Measurements from ENCODE around the gene PRR9. TPM values are rescaled to one million over a fixed set of nuclear protein-coding genes. Genes with fewer than 3 reads are reported as not detected.
"Not testable (repeated sequence)": the region's sequence is repeated elsewhere in the genome, so short reads cannot be mapped to it uniquely, and the experiment has no call there.

The PRR9 gene
- total and polyA plus RNA-seq, 7 experiments from 2014 or later = not detected

DNA sequence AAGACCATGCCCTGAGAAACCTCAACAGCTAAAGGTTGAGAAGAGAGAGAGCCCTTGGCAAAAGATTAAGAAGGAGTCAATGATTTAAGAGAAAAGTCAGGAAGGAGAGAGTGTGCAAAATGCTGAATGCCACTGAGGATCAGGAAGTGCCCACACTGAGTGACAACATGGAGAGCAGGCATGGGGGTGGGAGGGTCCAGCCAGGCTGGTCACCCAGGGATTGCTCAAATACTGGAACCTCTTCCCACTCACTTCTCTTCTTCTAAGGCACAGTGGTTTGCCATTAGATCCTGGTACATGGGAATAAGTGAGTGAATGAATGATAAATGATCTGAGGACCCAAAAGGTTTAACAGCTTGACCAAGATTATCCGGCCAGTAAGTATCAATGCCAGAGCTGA lies 11.1 kb downstream of the PRR9 start:
- ChIA-PET CTCF (no interaction called here), POLR2A (no interaction called here)
- intact Hi-C loops (cut with micrococcal nuclease) = no loop called here
- H3K4me3 ChIP-seq (ENCODE audit: low read length) = no peak overlapping the region
- H3K27me3 ChIP-seq (ENCODE audit: control insufficient read depth in 2 of 2, insufficient read depth in 2 of 2, low read length in 2 of 2) = peaks cover 3 to 4% of the 10 kb centered on the region in 2 donors
- H3K27ac ChIP-seq (ENCODE audit: low read depth, low read length) = no peak overlapping the region
- H3K27ac Mint-ChIP-seq = no peak overlapping the region
- no peaks in the 10 kb centered on the region for H3K9me3 ChIP-seq (ENCODE audit: control insufficient read depth in 2 of 3, low read length in 3 of 3)
- no peaks in the 10 kb centered on the region for H3K4me1 ChIP-seq (ENCODE audit: control insufficient read depth in 2 of 2, insufficient read depth in 2 of 2, low read length in 2 of 2)
- no peaks in the 10 kb centered on the region for H3K36me3 ChIP-seq (ENCODE audit: control insufficient read depth in 2 of 3, insufficient read depth in 3 of 3, low read length in 3 of 3)
- no peak for ATAC-seq
- peaks cover 0 to 8% (median 0%) of the 10 kb centered on the region in 7 donors for H3K4me1 Mint-ChIP-seq
- no peaks in the 10 kb centered on the region for H3K36me3 Mint-ChIP-seq
- H3K4me3 Mint-ChIP-seq = no peak overlapping the region
- peaks cover 3 to 24% (median 14%) of the 10 kb centered on the region in 5 donors for H3K27me3 Mint-ChIP-seq
- H3K9me3 Mint-ChIP-seq = no peaks in the 10 kb centered on the region
- no peak for DNase-seq

DNA sequence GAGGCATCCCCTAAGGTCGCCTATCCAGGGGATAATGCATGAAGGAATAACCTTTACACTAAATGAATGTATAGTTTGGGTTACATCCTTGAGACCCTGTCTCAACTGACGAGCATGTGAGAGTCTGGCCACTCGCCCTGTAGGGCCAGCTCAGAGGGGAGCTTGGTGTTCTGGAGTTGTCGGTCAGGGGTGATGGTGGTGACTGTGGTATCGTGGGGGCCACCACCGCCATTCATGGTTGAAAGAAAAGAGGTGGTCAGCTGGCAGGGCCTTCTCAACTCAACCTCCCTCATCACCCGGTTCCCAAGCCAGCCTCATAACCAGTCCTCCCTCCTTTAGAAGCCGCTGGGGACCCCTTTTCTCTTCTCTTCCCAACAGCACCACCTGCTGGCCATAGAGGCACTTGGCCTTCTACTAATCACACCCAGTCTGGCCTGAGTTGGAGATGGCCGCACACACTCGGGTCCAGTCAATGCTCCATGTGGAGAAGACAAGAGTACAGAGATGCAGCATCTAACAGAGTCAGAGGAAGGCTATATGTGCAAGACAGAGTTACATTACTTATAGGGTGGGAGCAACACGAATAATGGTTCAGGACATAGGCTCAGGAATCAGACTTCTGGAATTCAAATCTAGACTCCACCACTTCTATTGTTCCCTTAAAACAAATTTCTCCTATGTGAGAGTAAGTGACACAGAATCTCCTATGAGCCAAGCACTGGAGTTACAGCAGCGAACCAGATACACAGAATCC lies 11.9 kb downstream of the PRR9 start:
- H3K4me1 ChIP-seq (ENCODE audit: control insufficient read depth in 2 of 2, insufficient read depth in 2 of 2, low read length in 2 of 2); H3K27ac Mint-ChIP-seq; intact Hi-C loops (cut with micrococcal nuclease); H3K4me3 ChIP-seq (ENCODE audit: low read length); H3K27me3 ChIP-seq (ENCODE audit: control insufficient read depth in 2 of 2, insufficient read depth in 2 of 2, low read length in 2 of 2); H3K36me3 ChIP-seq (ENCODE audit: control insufficient read depth in 2 of 3, insufficient read depth in 3 of 3, low read length in 3 of 3); DNase-seq; H3K27ac ChIP-seq (ENCODE audit: low read depth, low read length); H3K9me3 ChIP-seq (ENCODE audit: control insufficient read depth in 2 of 3, low read length in 3 of 3); H3K4me3 Mint-ChIP-seq; H3K36me3 Mint-ChIP-seq; H3K4me1 Mint-ChIP-seq; H3K9me3 Mint-ChIP-seq: not testable (repeated sequence)
- ATAC-seq = peak; percentile 45
- ChIA-PET POLR2A (interaction anchor here (0.6 kb wide), 1 partner anchor 1000 kb away, joined by 3 read pairs; no protein-coding TSS in a partner anchor), CTCF (interaction anchor here (1.6 kb wide), 1 partner anchor 8 kb away, joined by 8 read pairs; no protein-coding TSS in a partner anchor)
- H3K27me3 Mint-ChIP-seq = peaks cover 3 to 20% (median 12%) of the 10 kb centered on the region in 5 donors

DNA sequence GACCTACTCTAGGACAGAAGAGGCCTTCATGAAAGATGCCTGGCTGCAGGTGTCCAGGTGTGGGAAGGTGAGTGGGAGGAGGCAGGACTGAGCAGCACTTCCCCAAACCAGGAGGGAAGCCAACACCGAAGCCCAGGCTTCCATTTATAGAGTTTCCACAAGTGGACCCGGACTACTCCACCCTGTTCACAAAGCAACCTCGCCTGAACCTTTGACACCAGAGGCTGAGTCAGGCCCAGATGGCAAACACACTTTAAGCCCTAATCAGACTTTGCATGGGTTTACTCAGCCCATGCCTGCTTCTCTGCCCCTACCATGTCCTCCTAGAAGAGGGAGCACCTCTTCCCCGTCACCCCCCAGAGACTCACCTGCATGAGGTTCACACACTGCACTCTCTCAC lies 14.0 kb downstream of the PRR9 start:
- ChIA-PET POLR2A (no interaction called here), CTCF (interaction anchor here (1.6 kb wide), 1 partner anchor 10 kb away, joined by 8 read pairs; no protein-coding TSS in a partner anchor)
- Histone ChIP-seq H3K9me3 (ENCODE audit: control insufficient read depth in 2 of 3, low read length in 3 of 3) (no peaks in the 10 kb centered on the region), H3K4me1 (ENCODE audit: control insufficient read depth in 2 of 2, insufficient read depth in 2 of 2, low read length in 2 of 2) (no peaks in the 10 kb centered on the region), H3K36me3 (ENCODE audit: control insufficient read depth in 2 of 3, insufficient read depth in 3 of 3, low read length in 3 of 3) (no peaks in the 10 kb centered on the region), H3K27me3 (ENCODE audit: control insufficient read depth in 2 of 2, insufficient read depth in 2 of 2, low read length in 2 of 2) (peaks cover 0 to 3% of the 10 kb centered on the region in 2 donors), H3K27ac (ENCODE audit: low read depth, low read length) (no peak overlapping the region), H3K4me3 (ENCODE audit: low read length) (no peak overlapping the region)
- Mint-ChIP-seq H3K36me3 (no peaks in the 10 kb centered on the region), H3K9me3 (no peaks in the 10 kb centered on the region), H3K4me1 (peaks cover 0 to 8% (median 0%) of the 10 kb centered on the region in 7 donors), H3K27me3 (peaks cover 5 to 25% (median 18%) of the 10 kb centered on the region in 5 donors), H3K27ac (no peak overlapping the region), H3K4me3 (no peak overlapping the region)
- intact Hi-C loops (cut with micrococcal nuclease) = no loop called here
- no peak for DNase-seq
- peak; percentile 20 for ATAC-seq

DNA sequence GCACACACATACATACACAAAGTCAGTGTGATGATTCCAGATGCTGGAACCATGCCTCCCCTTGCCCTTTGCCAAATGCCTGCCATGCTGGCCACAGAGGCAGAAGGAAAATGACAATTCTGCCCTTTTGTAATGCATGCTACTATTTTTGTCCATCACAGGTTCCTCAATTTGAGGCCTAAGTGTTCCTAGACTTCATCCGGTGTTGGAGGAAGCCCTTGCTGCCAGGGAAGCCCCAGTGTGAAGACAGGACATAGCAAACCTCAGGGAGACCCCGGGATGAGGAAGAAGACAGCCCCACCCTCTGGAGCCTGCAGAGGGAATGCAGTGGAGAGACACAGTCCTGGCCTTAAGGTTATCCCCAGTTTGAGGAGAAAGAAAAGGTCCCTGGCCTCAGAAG lies 14.4 kb downstream of the PRR9 start:
- ATAC-seq (peak; percentile 26), DNase-seq (no peak)
- ChIA-PET CTCF (no interaction called here), POLR2A (no interaction called here)
- no peaks in the 10 kb centered on the region for H3K36me3 Mint-ChIP-seq
- H3K27me3 ChIP-seq (ENCODE audit: control insufficient read depth in 2 of 2, insufficient read depth in 2 of 2, low read length in 2 of 2) = peaks cover 0 to 2% of the 10 kb centered on the region in 2 donors
- no peak overlapping the region for H3K4me3 Mint-ChIP-seq
- no peaks in the 10 kb centered on the region for H3K36me3 ChIP-seq (ENCODE audit: control insufficient read depth in 2 of 3, insufficient read depth in 3 of 3, low read length in 3 of 3)
- H3K27ac ChIP-seq (ENCODE audit: low read depth, low read length) = no peak overlapping the region
- H3K4me1 ChIP-seq (ENCODE audit: control insufficient read depth in 2 of 2, insufficient read depth in 2 of 2, low read length in 2 of 2) = no peaks in the 10 kb centered on the region
- intact Hi-C loops (cut with micrococcal nuclease) = no loop called here
- H3K9me3 ChIP-seq (ENCODE audit: control insufficient read depth in 2 of 3, low read length in 3 of 3) = no peaks in the 10 kb centered on the region
- no peak overlapping the region for H3K27ac Mint-ChIP-seq
- H3K9me3 Mint-ChIP-seq = no peaks in the 10 kb centered on the region
- peaks cover 5 to 25% (median 18%) of the 10 kb centered on the region in 5 donors for H3K27me3 Mint-ChIP-seq
- peaks cover 0 to 8% (median 0%) of the 10 kb centered on the region in 7 donors for H3K4me1 Mint-ChIP-seq
- H3K4me3 ChIP-seq (ENCODE audit: low read length) = no peak overlapping the region

DNA sequence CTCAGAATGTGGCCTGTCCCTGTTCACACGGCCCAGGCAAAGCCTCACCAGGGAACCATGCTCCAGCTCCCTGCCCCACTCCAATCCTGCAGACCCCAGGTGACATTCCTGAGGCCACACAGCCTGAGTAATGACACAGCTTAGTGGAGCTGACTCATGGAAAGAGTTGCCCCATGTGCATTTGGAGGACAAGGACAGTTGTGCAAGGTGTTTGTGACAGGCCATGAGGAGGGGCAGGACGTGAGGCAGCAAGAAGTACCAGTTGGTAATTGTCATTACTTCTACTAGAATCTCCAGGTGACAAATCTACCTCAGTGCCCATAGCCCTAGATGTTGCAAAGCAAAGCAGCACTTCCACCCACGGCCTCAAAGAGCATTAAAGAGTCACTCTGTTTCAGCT lies 15.2 kb downstream of the PRR9 start:
- no peak overlapping the region for H3K4me3 Mint-ChIP-seq
- no peaks in the 10 kb centered on the region for H3K4me1 ChIP-seq (ENCODE audit: control insufficient read depth in 2 of 2, insufficient read depth in 2 of 2, low read length in 2 of 2)
- no peak overlapping the region for H3K4me3 ChIP-seq (ENCODE audit: low read length)
- CTCF ChIA-PET = no interaction called here
- H3K9me3 ChIP-seq (ENCODE audit: control insufficient read depth in 2 of 3, low read length in 3 of 3) = no peaks in the 10 kb centered on the region
- H3K27ac Mint-ChIP-seq = no peak overlapping the region
- peaks cover 0 to 8% (median 0%) of the 10 kb centered on the region in 7 donors for H3K4me1 Mint-ChIP-seq
- H3K27me3 Mint-ChIP-seq = peaks cover 7 to 25% (median 22%) of the 10 kb centered on the region in 5 donors
- DNase-seq = no peak
- POLR2A ChIA-PET = no interaction called here
- intact Hi-C loops (cut with micrococcal nuclease) = no loop called here
- no peak overlapping the region for H3K27ac ChIP-seq (ENCODE audit: low read depth, low read length)
- no peaks in the 10 kb centered on the region for H3K27me3 ChIP-seq (ENCODE audit: control insufficient read depth in 2 of 2, insufficient read depth in 2 of 2, low read length in 2 of 2)
- no peaks in the 10 kb centered on the region for H3K36me3 Mint-ChIP-seq
- H3K36me3 ChIP-seq (ENCODE audit: control insufficient read depth in 2 of 3, insufficient read depth in 3 of 3, low read length in 3 of 3) = no peaks in the 10 kb centered on the region
- H3K9me3 Mint-ChIP-seq = no peaks in the 10 kb centered on the region
- ATAC-seq = no peak

DNA sequence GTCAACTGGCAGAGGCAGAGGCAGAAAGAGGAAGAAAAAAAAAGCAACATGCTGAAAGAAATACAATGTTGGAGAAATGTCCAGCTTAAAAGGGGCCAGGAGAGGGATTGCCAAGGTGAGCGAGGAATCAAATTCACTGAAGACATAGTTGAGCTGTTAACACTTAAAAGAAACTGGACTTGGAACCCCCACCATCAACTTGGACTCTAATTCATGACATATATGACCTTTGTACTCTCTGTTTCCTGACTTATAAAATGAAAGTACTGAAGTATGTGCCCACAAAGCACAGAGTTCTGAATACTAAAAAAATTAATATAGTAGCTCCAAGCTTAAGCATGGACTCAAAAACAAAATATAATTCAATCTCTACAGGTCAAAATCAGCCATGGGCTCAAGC lies 16.1 kb downstream of the PRR9 start:
- Mint-ChIP-seq H3K27ac (no peak overlapping the region), H3K36me3 (no peaks in the 10 kb centered on the region), H3K9me3 (no peaks in the 10 kb centered on the region), H3K4me1 (peaks cover 0 to 8% (median 0%) of the 10 kb centered on the region in 7 donors), H3K4me3 (no peak overlapping the region), H3K27me3 (peaks cover 7 to 28% (median 22%) of the 10 kb centered on the region in 5 donors)
- Histone ChIP-seq H3K27ac (ENCODE audit: low read depth, low read length) (no peak overlapping the region), H3K27me3 (ENCODE audit: control insufficient read depth in 2 of 2, insufficient read depth in 2 of 2, low read length in 2 of 2) (no peaks in the 10 kb centered on the region), H3K4me3 (ENCODE audit: low read length) (no peak overlapping the region), H3K4me1 (ENCODE audit: control insufficient read depth in 2 of 2, insufficient read depth in 2 of 2, low read length in 2 of 2) (no peaks in the 10 kb centered on the region), H3K36me3 (ENCODE audit: control insufficient read depth in 2 of 3, insufficient read depth in 3 of 3, low read length in 3 of 3) (no peaks in the 10 kb centered on the region), H3K9me3 (ENCODE audit: control insufficient read depth in 2 of 3, low read length in 3 of 3) (no peaks in the 10 kb centered on the region)
- CTCF ChIA-PET = no interaction called here
- intact Hi-C loops (cut with micrococcal nuclease) = no loop called here
- ATAC-seq (no peak), DNase-seq (no peak)
- POLR2A ChIA-PET = no interaction called here

DNA sequence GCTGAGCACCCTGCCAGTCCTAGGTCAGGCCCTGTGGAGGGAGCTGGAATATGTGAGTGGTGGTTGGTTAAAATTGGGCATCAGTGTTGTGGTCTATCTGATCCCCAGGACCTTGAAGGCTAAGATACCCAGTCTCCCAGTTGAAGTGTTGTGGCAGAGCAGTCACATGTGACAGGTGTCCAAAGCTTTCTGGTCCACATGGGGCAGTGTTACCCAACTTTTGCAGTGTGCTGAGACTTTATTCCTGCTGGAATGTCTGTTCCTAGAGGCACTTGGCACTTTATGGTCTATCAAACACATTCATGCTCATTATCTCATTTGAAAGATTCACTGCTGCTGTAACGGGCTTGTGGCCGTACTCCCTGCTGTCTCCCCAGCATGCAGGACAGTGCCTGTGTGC lies 21.1 kb downstream of the PRR9 start:
- POLR2A ChIA-PET = no interaction called here
- Histone ChIP-seq H3K4me1 (ENCODE audit: control insufficient read depth in 2 of 2, insufficient read depth in 2 of 2, low read length in 2 of 2) (no peaks in the 10 kb centered on the region), H3K4me3 (ENCODE audit: low read length) (no peak overlapping the region), H3K9me3 (ENCODE audit: control insufficient read depth in 2 of 3, low read length in 3 of 3) (no peaks in the 10 kb centered on the region), H3K27me3 (ENCODE audit: control insufficient read depth in 2 of 2, insufficient read depth in 2 of 2, low read length in 2 of 2) (no peaks in the 10 kb centered on the region), H3K27ac (ENCODE audit: low read depth, low read length) (no peak overlapping the region), H3K36me3 (ENCODE audit: control insufficient read depth in 2 of 3, insufficient read depth in 3 of 3, low read length in 3 of 3) (no peaks in the 10 kb centered on the region)
- H3K27me3 Mint-ChIP-seq = peaks cover 4 to 31% (median 29%) of the 10 kb centered on the region in 5 donors
- H3K9me3 Mint-ChIP-seq = peaks cover 0 to 2% (median 0%) of the 10 kb centered on the region in 11 donors
- H3K4me3 Mint-ChIP-seq = no peak overlapping the region
- peaks cover 0 to 3% (median 0%) of the 10 kb centered on the region in 7 donors for H3K4me1 Mint-ChIP-seq
- DNase-seq (no peak), ATAC-seq (no peak)
- CTCF ChIA-PET = no interaction called here
- intact Hi-C loops (cut with micrococcal nuclease) = no loop called here
- no peak overlapping the region for H3K27ac Mint-ChIP-seq
- H3K36me3 Mint-ChIP-seq = no peaks in the 10 kb centered on the region

All from naive thymus-derived CD4-positive, alpha-beta T cell (primary cell).